HG03095 (cell line): ENCODE results near the gene FHL3.
"Not testable (repeated sequence)": the region's sequence is repeated elsewhere in the genome, so short reads cannot be mapped to it uniquely, and the experiment has no call there.

Experiments used
- ATAC-seq: cut with Tn5 transposase; IDR thresholded peaks from one replicate; pipeline ENCODE4 v1.9.1; 2021; ENCODE audit warnings: moderate library complexity; ENCODE audit not compliant: unreplicated experiment

The FHL3 gene

GRCh38 chr1:37995751-37996345 lies 9.5 kb downstream of the FHL3 start:
- no peak for ATAC-seq

GRCh38 chr1:37994886-37995566 lies 10.3 kb downstream of the FHL3 start:
- ATAC-seq: no peak

- peak; percentile 20 for ATAC-seq
These were observed 15.9 kb downstream of the FHL3 start for GRCh38 chr1:37989361-37989930.

DNA sequence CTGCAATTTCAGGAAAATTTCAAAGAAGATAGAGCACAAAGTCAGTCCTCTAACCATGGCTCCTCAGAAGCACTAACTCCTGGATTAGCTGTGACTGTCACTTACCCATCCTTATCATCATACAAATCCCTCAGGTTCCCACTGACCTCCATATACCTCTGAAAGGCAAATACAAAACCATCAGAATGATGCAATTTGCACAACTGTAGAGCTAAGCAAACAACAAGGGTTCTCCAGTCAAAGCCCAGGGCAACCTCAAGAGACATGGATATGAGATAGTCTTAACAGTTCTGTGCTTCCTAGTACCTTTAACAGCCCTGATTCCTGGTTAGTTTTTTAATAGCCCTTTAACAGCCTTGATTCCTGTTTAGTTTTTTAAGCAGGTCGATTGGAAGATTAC lies 17.6 kb downstream of the FHL3 start:
- ATAC-seq: no peak

DNA sequence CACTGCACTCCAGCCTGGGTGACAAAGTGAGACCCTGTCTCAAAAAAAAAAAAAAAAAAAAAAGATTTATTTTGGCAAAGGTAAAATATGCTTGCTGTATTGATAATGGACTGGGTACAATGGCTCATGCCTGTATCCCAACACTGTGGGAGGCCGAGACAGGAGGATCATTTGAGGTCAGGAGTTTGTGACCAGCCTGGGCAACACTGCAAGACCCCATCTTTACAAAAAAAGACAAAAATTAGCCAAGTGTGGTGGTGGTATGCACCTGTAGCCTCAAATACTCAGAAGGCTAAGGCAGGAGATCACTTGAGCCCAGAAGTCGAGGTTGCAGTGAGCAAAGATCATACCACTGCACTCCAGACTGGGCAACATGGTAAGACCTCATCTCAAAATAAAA lies 21.8 kb downstream of the FHL3 start:
- ATAC-seq: no peak

DNA sequence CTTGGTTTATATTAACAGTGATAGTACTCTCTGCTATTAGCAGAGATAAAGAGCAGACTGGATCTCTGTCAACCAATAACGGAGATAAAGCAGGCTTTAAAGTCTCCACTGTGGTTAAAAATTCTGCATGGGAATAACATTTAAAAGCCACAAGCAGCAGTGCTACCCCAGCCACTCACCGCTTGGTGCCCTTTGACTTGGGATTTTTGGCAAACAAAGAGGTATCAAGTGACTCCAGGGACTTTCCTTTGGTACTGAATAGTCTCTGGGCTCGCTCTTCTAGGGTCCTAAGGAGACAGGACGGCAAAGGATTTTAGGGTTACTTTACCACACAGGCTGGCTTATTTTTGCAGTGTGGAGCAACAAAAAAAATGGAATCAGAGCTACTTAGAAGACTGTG lies 26.8 kb downstream of the FHL3 start:
- ATAC-seq: no peak

DNA sequence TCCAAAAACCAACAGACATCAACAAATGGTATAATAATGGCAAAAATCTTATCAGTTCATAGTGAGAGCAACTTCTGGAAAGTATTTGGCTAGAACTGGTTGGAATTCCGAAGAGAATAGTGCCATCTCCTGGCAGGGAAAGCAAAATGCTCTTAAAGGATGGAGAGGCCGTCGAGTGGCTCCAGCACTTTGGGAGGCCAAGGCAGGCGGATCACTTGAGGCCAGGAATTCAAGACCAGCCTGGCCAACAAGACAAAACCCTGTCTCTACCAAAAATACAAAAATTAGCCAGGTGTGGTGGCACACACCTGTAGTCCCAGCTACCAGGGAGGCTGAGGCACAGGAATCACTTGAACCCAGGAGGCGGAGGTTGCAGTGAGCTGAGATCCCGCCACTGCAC lies 30.2 kb downstream of the FHL3 start:
- not testable (repeated sequence) for ATAC-seq

DNA sequence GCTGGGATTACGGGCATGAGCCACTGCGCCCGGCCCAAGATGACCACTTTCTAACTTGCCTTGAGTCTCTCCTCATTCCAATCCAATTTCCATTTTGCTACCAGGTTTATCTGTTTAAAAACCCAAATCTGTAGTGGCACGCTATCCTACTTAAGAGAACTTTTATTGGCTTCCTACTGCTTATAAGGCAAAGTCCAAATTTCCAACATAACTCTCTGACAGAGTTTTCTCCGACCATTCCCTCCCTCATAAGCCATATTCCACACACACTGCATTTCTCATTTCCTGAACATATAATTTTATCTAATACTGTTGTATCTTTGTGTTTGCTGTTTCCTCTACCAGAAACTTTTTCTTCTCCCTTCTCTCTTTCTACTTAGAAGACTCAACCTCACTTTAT lies 30.7 kb downstream of the FHL3 start:
- ATAC-seq: no peak

- not testable (repeated sequence) for ATAC-seq
These were observed 31.6 kb downstream of the FHL3 start for GRCh38 chr1:37973684-37974083.

DNA sequence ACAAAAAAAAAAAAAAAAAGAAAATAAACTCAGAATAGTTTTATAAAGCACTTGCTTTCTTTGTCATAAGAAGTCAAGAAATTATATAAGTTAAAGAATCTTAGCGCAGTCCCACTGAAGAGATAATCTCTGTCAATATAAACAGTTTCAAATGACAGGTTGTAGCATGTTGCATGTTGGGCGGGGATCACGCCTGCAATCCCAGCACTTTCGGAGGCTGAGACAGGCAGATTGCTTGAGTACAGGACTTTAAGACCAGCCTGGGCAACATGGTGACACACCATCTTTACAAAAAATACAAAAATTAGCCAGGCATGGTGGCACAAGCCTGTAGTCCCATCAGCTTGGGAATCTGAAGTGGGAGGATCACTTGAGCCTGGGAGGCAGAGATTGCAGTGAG lies 40.0 kb downstream of the FHL3 start:
- no peak for ATAC-seq

DNA sequence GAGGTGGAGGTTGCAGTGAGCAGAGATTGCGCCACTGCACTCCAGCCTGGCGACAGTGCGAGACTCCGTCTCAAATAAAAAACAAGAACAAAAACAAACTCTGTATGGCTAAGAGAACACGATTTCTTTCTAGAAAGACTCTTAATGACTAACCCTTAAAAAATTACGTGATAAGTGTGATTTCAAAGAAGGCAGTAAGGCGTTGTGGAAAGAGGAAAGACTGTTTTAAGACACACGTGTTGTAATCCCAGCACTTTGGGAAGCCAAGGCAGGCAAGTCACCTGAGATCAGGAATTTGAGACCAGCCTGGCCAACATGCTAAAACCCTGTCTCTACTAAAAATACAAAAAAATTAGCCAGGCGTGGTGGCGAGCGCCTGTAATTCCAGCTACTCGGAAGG lies 41.2 kb downstream of the FHL3 start:
- not testable (repeated sequence) for ATAC-seq

GRCh38 chr1:37958690-37959089 lies 46.6 kb downstream of the FHL3 start:
- no peak for ATAC-seq

- ATAC-seq: no peak
These were observed 49.6 kb downstream of the FHL3 start for GRCh38 chr1:37955685-37956084.

DNA sequence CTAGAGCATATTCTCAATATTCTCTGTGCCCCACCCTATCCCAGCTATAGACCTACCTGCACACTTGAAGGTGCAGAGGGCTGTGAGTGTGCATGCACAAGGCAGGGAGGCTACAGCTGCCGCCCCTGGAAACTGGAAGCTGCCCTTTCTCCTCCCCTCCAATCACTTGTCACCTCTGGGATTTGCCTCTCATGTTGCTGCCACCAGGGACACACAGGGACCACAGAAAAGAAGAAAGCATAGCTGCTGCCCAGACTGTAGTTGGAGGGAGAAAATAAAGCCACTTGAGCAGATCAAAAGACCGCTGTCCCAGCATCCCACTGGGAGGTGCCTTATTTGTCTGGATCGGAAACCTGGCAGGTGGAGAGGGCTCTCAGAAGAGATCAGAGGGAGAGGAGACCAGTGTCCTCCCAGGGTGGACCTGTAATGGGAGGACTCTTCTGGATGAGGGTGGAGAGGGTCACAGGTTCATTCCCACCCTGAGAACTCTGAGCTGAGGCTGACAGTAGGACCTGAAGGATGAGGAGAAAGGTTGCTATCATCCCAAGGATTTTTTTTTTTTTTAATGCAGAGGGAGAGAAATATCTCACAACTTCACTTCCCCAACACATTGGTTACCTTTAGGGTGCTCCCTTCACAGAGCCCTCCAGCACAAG lies 50.9 kb downstream of the FHL3 start:
- no peak for ATAC-seq

DNA sequence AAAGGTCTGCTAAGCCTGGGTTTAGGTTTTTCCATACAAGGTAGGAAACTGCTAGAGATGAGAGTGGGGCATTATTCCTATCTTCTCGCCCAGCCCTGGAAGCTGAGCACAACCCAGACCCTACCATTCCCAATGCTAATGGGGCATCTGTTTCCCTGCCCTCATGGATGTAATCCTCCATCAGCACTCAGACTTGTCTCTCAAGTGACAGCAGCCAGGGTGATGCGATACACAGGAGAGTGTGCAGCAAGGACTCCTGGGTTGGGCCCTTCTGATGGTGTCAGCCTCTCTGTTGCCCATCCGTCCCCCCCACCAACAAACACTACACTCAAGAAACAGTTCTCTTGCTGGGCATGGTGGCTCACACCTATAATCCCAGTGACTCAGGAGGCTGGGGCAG lies 52.6 kb downstream of the FHL3 start:
- no peak for ATAC-seq

- no peak for ATAC-seq
These were observed 53.3 kb downstream of the FHL3 start for GRCh38 chr1:37951783-37952624.

DNA sequence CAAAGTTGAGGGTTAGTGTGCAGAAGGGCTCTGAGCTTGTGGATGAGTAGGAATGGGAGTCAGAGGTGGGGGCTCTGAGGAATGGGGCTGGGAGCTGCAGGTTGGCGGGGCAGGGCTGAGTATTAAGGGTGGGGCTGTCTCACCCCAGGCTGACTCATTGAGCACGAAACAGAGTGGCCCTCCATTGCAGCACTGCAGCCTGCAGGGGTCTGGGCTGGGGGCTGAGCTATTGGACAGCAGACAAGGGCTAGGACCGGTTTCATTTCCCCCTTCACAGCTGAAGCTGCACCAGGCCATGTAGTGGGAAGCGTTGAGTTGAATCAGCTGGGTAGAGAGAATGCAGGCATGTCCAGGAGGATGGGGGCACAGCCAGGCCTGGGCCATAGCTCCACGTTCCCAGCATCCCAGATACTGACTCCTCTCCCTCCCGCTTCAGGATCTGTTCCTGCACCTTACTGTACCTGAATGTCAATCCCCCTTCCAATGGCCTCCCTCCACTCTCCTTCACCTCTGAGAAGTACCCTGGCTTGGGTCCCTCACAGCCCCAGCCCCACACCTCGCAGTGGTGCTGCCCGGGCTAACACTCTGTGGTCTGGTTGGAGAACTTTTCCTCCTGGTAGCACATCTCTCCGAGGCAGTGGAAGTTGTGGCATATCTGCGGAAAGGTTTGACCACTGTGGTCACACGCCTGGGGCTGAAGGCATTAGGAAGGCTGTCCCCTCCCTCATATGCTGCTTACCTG lies 54.1 kb downstream of the FHL3 start:
- ATAC-seq: no peak

DNA sequence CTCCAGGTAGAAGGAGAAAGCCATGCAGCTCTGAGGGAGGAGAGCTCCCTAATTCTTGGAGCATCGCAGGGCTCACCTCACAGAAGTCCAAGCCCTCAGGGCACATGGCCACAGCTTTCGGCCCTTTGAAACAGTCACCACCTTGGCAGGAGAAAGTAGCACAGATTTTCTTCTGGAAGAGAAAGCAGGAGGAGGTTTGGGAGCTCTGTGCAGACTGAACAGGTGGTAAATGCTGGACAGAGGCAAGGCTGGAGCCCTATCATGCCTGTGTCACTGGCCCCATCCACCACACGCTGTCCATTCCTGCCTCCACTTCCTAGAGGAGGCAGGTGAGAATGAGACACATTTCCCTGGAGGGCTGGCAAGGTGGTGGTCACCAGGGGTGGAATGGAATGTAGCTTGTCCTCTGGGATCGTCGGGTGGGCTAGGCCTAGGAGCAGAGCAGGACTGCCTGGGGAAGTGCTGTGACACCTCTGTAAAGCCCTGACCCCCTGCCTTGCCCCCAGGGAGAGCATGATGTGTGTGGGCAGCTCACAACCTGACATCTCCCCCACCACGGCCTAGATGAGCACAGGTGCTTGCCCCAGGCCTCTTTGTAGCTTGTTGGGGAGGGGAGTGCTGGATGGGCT lies 55.7 kb downstream of the FHL3 start:
- ATAC-seq: no peak

DNA sequence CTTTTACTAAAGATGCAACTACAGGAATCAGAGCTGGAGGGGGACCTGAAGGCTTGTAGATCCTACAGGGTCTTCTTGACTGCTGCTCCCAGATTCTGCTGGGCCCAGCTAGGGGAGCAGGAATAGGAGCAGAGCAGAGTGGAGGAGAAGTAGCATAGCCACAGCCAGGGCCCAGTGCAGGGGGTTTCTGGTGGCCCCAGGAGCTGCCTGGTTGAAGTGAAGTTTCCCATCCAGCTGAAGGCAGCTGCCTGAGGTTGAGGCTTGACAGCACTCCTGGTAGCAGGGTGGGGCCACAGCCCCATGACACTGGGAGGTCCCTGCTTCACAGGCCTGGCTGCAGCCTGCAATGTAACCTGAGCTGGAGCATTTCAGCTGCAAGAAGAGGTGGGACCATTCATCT lies 56.5 kb downstream of the FHL3 start:
- ATAC-seq: no peak

DNA sequence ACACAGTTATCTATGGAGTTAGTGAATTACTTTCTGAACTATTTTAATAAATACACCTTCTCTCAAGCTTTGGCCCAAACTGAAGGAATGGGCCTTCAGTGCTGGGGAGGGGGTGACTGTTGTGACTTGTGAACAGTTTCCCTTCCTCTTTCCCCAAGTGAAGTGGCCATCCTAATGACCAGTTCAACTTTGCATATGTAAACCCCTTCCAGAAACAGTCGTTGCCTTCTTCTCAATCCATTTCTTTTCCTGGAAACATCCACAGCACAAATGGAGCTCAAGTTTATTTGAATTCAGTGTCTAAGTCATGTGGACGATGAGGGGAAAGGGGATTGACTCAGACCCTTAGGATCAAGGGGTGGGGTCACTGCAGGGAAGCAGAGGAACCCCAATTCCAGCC lies 57.1 kb downstream of the FHL3 start:
- no peak for ATAC-seq
